SK-N-SH treated with all-trans-retinoic acid at 6 μM for 48 hours (cell line): ENCODE data around the gene PADI2.

Experiments
- ARNTL ChIP-seq: fragments of 450-650 bp; formaldehyde crosslinking; IDR thresholded peaks from 2 replicates; pipeline ENCODE4 v1.5.0; 2020; ENCODE audit warnings: low read depth, mild to moderate bottlenecking, moderate library complexity, borderline replicate concordance
- CSDC2 ChIP-seq: fragments of 250-450 bp; sonication (Bioruptor Pico); IDR thresholded peaks from 2 replicates; pipeline ENCODE4 v1.5.0; 2020; ENCODE audit warnings: mild to moderate bottlenecking, moderate library complexity
- GLIS3 ChIP-seq: fragments of 250-450 bp; sonication (Bioruptor Pico); IDR thresholded peaks from 2 replicates; pipeline ENCODE4 v1.5.0; 2020; ENCODE audit warnings: mild to moderate bottlenecking, moderate library complexity
- PATZ1 ChIP-seq: fragments of 250-450 bp; sonication (Bioruptor Pico); IDR thresholded peaks from 2 replicates; pipeline ENCODE4 v1.8.0; 2020; ENCODE audit warnings: mild to moderate bottlenecking, moderate library complexity, borderline replicate concordance
- PPARA ChIP-seq: fragments of 250-450 bp; sonication (Bioruptor Pico); IDR thresholded peaks from 2 replicates; pipeline ENCODE4 v1.5.0; 2020; ENCODE audit warnings: mild to moderate bottlenecking, borderline replicate concordance
- SNAI2 ChIP-seq: fragments of 250-450 bp; sonication (Bioruptor Pico); IDR thresholded peaks from 2 replicates; pipeline ENCODE4 v1.5.0; 2020; ENCODE audit warnings: mild to moderate bottlenecking, moderate library complexity
- TCF4 ChIP-seq: fragments of 250-450 bp; sonication (Bioruptor Pico); IDR thresholded peaks from 2 replicates; pipeline ENCODE4 v1.8.0; 2021; ENCODE audit warnings: mild to moderate bottlenecking, moderate library complexity, borderline replicate concordance
- TSHZ2 ChIP-seq: fragments of 250-450 bp; sonication (Bioruptor Pico); IDR thresholded peaks from 2 replicates; pipeline ENCODE4 v1.5.0; 2020; ENCODE audit warnings: mild to moderate bottlenecking, moderate library complexity
- ZFP3 ChIP-seq: fragments of 250-450 bp; sonication (Bioruptor Pico); IDR thresholded peaks from 2 replicates; pipeline ENCODE4 v1.5.0; 2020; ENCODE audit warnings: mild to moderate bottlenecking, moderate library complexity
- ZFP30 ChIP-seq: fragments of 450-650 bp; formaldehyde crosslinking; IDR thresholded peaks from 2 replicates; pipeline ENCODE4 v1.5.0; 2022; ENCODE audit warnings: mild to moderate bottlenecking, moderate library complexity
- ZNF565 ChIP-seq: fragments of 450-650 bp; formaldehyde crosslinking; conservative IDR thresholded peaks from 2 replicates; pipeline ENCODE4 v1.5.0; 2020; ENCODE audit warnings: low read depth, mild to moderate bottlenecking, moderate library complexity
- ZNF70 ChIP-seq: fragments of 450-650 bp; formaldehyde crosslinking; IDR thresholded peaks from 2 replicates; pipeline ENCODE4 v1.5.0; 2020; ENCODE audit warnings: mild to moderate bottlenecking, moderate library complexity
- TF ChIP-seq, protein P1 (sequence below): fragments of 250-450 bp; sonication (Bioruptor Pico); IDR thresholded peaks from 2 replicates; pipeline ENCODE4 v1.5.1; 2020; ENCODE audit warnings: low read depth, mild to moderate bottlenecking, moderate library complexity

GRCh38 chr1:17066361-17067068, 52.7 kb downstream of the PADI2 start:
- TF ChIP-seq, protein P1, sequence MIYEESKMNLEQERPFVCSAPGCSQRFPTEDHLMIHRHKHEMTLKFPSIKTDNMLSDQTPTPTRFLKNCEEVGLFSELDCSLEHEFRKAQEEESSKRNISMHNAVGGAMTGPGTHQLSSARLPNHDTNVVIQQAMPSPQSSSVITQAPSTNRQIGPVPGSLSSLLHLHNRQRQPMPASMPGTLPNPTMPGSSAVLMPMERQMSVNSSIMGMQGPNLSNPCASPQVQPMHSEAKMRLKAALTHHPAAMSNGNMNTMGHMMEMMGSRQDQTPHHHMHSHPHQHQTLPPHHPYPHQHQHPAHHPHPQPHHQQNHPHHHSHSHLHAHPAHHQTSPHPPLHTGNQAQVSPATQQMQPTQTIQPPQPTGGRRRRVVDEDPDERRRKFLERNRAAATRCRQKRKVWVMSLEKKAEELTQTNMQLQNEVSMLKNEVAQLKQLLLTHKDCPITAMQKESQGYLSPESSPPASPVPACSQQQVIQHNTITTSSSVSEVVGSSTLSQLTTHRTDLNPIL (CRISPR knock-in tag): no peak
- TF ChIP-seq PPARA (no peak), PATZ1 (CRISPR knock-in tag) (no peak), TSHZ2 (CRISPR knock-in tag) (no peak), ZFP3 (CRISPR knock-in tag) (no peak), ARNTL (CRISPR knock-in tag) (no peak), TCF4 (CRISPR knock-in tag) (no peak), ZFP30 (no peak), CSDC2 (CRISPR knock-in tag) (no peak), GLIS3 (no peak), ZNF565 (CRISPR knock-in tag) (no peak), ZNF70 (CRISPR knock-in tag) (no peak), SNAI2 (CRISPR knock-in tag) (no peak)
